OCI-LY1 (cell line): ENCODE measurements around the gene RSPRY1.

Experiments
- H2AFZ ChIP-seq: fragments of 200-600 bp; sonication (generic), shearing (Covaris generic); 2 replicates; pipeline ENCODE4 v1.6.0; 2014; ENCODE audit warnings: antibody characterized with exemption, mild to moderate bottlenecking, low read length
- H3F3A ChIP-seq: fragments of 200-600 bp; sonication (generic), shearing (Covaris generic); 2 replicates; pipeline ENCODE4 v1.6.0; 2014; ENCODE audit warnings: mild to moderate bottlenecking, antibody characterized with exemption, low read length, moderate library complexity; ENCODE audit not compliant: insufficient read depth
- H3K27ac ChIP-seq: fragments of 200-600 bp; sonication (generic); 2 replicates; pipeline ENCODE4 v1.5.1; 2014; ENCODE audit warnings: low read length, mixed run types, mild to moderate bottlenecking, low read depth; ENCODE audit not compliant: poor library complexity, severe bottlenecking
- H3K27me3 ChIP-seq: fragments of 200-600 bp; sonication (generic); 2 replicates; pipeline ENCODE4 v1.6.0; 2014; ENCODE audit warnings: antibody characterized with exemption, mild to moderate bottlenecking, low read length, moderate library complexity; ENCODE audit not compliant: insufficient read depth
- H3K36me3 ChIP-seq: fragments of 200-600 bp; sonication (generic); 2 replicates; pipeline ENCODE4 v1.6.1; 2014; ENCODE audit warnings: mild to moderate bottlenecking, antibody characterized with exemption, low read length, moderate library complexity, mixed read lengths; ENCODE audit not compliant: insufficient read depth
- H3K4me1 ChIP-seq: fragments of 200-600 bp; sonication (generic); 2 replicates; pipeline ENCODE4 v1.5.1; 2014; ENCODE audit warnings: mild to moderate bottlenecking, low read length, moderate library complexity; ENCODE audit not compliant: insufficient read depth, severe bottlenecking
- H3K4me2 ChIP-seq: fragments of 200-600 bp; sonication (generic), shearing (Covaris generic); 2 replicates; pipeline ENCODE4 v1.6.1; 2014; ENCODE audit warnings: low read length
- H3K4me3 ChIP-seq: fragments of 200-600 bp; sonication (generic); 2 replicates; pipeline ENCODE4 v1.5.1; 2014; ENCODE audit warnings: low read length, low read depth, mild to moderate bottlenecking, mixed read lengths; ENCODE audit not compliant: poor library complexity, severe bottlenecking
- H3K79me2 ChIP-seq: fragments of 200-600 bp; shearing (Covaris generic); 2 replicates; pipeline ENCODE4 v1.6.1; 2016; ENCODE audit warnings: mixed run types, low read length, mixed read lengths; ENCODE audit not compliant: insufficient read depth
- H3K9ac ChIP-seq: fragments of 200-600 bp; sonication (generic), shearing (Covaris generic); 2 replicates; pipeline ENCODE4 v1.6.1; 2014; ENCODE audit warnings: mild to moderate bottlenecking, low read length, mixed read lengths
- H3K9me2 ChIP-seq: fragments of 200-600 bp; sonication (generic), shearing (Covaris generic); 2 replicates; pipeline ENCODE4 v1.6.1; 2014; ENCODE audit warnings: low read depth, mild to moderate bottlenecking, low read length, mixed read lengths
- H3K9me3 ChIP-seq: fragments of 200-600 bp; shearing (Covaris generic); 2 replicates; pipeline ENCODE4 v1.6.1; 2014; ENCODE audit warnings: low read length, mixed read lengths
- H4K20me1 ChIP-seq: fragments of 200-600 bp; sonication (generic), shearing (Covaris generic); 2 replicates; pipeline ENCODE4 v1.6.0; 2016; ENCODE audit warnings: mild to moderate bottlenecking, low read length; ENCODE audit not compliant: insufficient read depth
- EZH2 ChIP-seq: fragments of 200-600 bp; sonication (generic), shearing (Covaris generic); IDR thresholded peaks from 2 replicates; pipeline ENCODE4 v1.8.0; 2017; ENCODE audit warnings: borderline replicate concordance, mixed run types, mild to moderate bottlenecking, antibody characterized with exemption, low read length, moderate library complexity, mixed read lengths
- TF ChIP-seq, protein P1 (sequence below): fragments of 200-600 bp; sonication (generic), shearing (Covaris generic); IDR thresholded peaks from 2 replicates; pipeline ENCODE4 v1.5.1; 2017; ENCODE audit warnings: mild to moderate bottlenecking, antibody characterized with exemption, low read length, moderate library complexity, mixed read lengths

RSPRY1 gene

DNA sequence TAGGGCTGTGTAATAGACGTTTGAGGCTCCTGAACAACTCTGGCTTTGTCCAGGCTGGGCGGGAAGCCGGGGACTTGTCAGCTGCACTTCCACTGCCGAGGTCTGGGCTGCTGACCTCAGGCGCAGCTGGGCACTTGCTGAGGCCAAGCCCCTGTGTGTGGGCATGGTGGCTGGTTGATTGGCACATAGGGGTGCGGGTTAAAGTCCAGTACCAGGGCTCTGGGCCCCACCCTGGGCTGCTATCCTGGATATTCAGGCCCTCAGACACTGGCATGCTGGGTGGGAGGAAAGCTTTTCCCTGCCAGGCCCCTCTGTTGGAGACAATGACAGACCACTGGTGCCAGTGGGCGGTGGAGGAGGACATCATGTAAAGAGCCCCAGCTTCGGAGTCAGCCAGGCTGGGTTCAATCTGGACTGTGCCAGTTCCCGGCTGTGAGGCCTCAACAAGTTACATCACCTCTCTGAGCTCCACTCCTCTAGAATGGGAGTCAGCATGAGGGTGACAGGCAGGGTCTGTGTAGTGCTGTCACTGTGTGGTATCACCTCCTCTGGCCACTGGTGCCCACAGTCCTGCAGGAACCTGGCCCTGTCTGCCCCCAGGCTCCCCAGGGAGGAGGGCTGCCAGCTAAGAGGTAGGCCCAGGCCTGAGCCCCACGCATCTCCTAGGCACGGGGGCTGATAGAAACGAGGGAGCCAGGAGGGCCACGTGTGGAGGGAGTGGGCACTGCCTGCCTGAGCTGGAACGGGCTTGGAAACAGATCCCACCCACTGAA is 42.8 kb upstream of the RSPRY1 start:
- no peaks in the 10 kb centered on the region for H3K9me3 ChIP-seq
- no peaks in the 10 kb centered on the region for H3K36me3 ChIP-seq
- no peak overlapping the region for H2AFZ ChIP-seq
- no peaks in the 10 kb centered on the region for H3K79me2 ChIP-seq
- H3K9me2 ChIP-seq = no peaks in the 10 kb centered on the region
- peaks cover 7% of the 10 kb centered on the region for H3K4me1 ChIP-seq
- no peak overlapping the region for H3K4me2 ChIP-seq
- no peaks in the 10 kb centered on the region for H3F3A ChIP-seq
- no peak overlapping the region for H3K4me3 ChIP-seq
- no peaks in the 10 kb centered on the region for H3K27me3 ChIP-seq
- H4K20me1 ChIP-seq = no peaks in the 10 kb centered on the region
- TF ChIP-seq EZH2 = no peak
- TF ChIP-seq, protein P1, sequence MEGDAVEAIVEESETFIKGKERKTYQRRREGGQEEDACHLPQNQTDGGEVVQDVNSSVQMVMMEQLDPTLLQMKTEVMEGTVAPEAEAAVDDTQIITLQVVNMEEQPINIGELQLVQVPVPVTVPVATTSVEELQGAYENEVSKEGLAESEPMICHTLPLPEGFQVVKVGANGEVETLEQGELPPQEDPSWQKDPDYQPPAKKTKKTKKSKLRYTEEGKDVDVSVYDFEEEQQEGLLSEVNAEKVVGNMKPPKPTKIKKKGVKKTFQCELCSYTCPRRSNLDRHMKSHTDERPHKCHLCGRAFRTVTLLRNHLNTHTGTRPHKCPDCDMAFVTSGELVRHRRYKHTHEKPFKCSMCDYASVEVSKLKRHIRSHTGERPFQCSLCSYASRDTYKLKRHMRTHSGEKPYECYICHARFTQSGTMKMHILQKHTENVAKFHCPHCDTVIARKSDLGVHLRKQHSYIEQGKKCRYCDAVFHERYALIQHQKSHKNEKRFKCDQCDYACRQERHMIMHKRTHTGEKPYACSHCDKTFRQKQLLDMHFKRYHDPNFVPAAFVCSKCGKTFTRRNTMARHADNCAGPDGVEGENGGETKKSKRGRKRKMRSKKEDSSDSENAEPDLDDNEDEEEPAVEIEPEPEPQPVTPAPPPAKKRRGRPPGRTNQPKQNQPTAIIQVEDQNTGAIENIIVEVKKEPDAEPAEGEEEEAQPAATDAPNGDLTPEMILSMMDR = no peak
- no peak overlapping the region for H3K9ac ChIP-seq
- H3K27ac ChIP-seq = no peak overlapping the region

GRCh38 chr16:57144027-57144426 is 42.1 kb upstream of the RSPRY1 start:
- H2AFZ ChIP-seq = no peak overlapping the region
- TF ChIP-seq EZH2 = no peak
- TF ChIP-seq, protein P1 = no peak
- no peaks in the 10 kb centered on the region for H3K79me2 ChIP-seq
- no peaks in the 10 kb centered on the region for H3K9me3 ChIP-seq
- no peaks in the 10 kb centered on the region for H3K9me2 ChIP-seq
- H3K27me3 ChIP-seq = no peaks in the 10 kb centered on the region
- H3K9ac ChIP-seq = no peak overlapping the region
- no peak overlapping the region for H3K27ac ChIP-seq
- peaks cover 7% of the 10 kb centered on the region for H3K4me1 ChIP-seq
- H3K4me2 ChIP-seq = no peak overlapping the region
- H3K4me3 ChIP-seq = no peak overlapping the region
- no peaks in the 10 kb centered on the region for H3K36me3 ChIP-seq
- H4K20me1 ChIP-seq = no peaks in the 10 kb centered on the region
- no peaks in the 10 kb centered on the region for H3F3A ChIP-seq

DNA sequence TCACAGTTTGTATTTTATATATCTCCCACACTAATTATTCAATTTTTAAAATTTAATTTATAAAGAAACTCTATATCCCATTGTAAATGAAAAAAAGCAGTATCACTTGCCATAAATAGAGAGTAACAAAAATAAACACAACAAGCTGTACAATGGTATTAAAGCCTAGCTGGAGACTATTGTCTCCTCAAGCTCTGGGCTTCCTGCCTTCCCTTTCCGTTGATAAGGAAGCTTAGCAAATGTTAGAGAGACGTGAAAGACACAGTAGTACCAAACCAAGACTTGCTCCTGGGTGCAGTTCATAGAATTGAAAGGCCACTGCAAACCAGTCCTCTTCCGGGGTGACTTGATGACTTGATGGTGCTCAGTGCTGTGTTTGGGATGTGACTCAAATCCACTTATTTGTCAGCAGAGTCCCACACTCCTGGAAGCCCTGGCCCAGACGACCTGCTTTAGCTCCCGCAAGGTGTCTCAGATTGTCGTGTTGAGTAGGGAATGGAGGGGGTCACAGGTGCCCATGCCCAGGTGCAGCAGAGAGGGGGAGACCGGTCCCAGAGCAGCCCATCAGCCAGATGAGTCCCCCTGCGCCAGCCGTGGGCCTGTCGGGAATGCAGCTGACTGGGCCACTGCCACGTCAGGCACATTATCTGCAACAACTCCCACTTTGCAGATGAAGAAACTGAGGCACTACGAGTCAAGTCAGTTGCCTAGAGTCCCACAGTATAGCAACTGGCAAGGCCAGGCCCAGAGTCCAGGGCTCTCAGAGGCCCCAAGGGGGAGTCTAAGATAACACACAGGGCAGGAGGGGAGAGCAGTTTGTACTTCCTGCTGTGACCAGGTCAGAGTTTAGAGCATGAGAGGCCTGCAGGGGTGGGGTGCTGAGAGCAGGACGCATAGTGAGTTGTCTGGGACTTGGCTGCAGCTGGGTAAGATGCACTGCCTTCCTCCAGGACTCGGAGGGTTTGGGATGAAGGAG is 40.8 kb upstream of the RSPRY1 start:
- H3F3A ChIP-seq = no peaks in the 10 kb centered on the region
- no peaks in the 10 kb centered on the region for H4K20me1 ChIP-seq
- no peak overlapping the region for H3K9ac ChIP-seq
- no peaks in the 10 kb centered on the region for H3K79me2 ChIP-seq
- no peak overlapping the region for H3K27ac ChIP-seq
- H3K9me2 ChIP-seq = no peaks in the 10 kb centered on the region
- H3K27me3 ChIP-seq = no peaks in the 10 kb centered on the region
- TF ChIP-seq, protein P1 = no peak
- H3K4me1 ChIP-seq = peaks cover 7% of the 10 kb centered on the region
- no peak overlapping the region for H3K4me2 ChIP-seq
- H3K36me3 ChIP-seq = no peaks in the 10 kb centered on the region
- no peaks in the 10 kb centered on the region for H3K9me3 ChIP-seq
- no peak overlapping the region for H3K4me3 ChIP-seq
- no peak overlapping the region for H2AFZ ChIP-seq
